ENCODE results near the gene SYT8. TPM values are rescaled to one million over a fixed set of nuclear protein-coding genes. Genes with fewer than 3 reads are reported as not detected.

The SYT8 gene
- total and polyA plus RNA-seq, 2 donors (not counting 1 experiment from before 2014, with no cell fraction given), result not detected

DNA sequence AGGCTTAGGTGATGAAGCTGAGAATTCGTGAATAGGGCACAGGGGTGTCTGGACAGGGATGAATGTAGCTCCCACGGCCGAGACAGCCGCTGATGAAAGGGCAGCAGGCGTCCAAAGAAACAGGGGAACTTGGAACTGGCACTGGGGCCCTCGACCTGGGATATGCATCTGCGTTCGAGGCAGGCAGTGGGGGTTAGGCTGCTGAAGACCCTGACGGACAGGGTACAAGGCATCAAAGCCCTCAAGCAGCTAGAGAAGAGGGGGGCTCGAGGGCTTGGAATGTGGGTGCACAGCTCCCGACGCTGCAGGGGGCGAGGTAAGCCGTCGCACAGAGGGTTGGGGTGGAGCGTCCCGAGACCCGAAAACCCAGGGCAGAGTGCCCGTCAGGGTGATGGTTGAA lies 6.9 kb upstream of the SYT8 start:
- ChIA-PET CTCF (interaction anchor here (0.8 to 10.0 kb wide), 3 partner anchors 135 to 325 kb away, joined by 4 to 394 read pairs (median 4); no protein-coding TSS in a partner anchor), POLR2A (interaction anchor here (0.5 kb wide), 1 partner anchor 898 kb away, joined by 7 read pairs; no protein-coding TSS in a partner anchor)
- Mint-ChIP-seq H3K27me3 (peaks cover 18% of the 10 kb centered on the region), H3K27ac (no peak overlapping the region), H3K4me1 (peaks cover 2% of the 10 kb centered on the region), H3K9me3 (ENCODE audit: insufficient read depth) (no peaks in the 10 kb centered on the region), H3K4me3 (no peak overlapping the region)
- no peaks in the 10 kb centered on the region for H3K9me3 ChIP-seq (ENCODE audit: control extremely low read depth in 1 of 3, control insufficient read depth in 2 of 3, insufficient read depth in 1 of 3, low read length in 2 of 3)
- no peaks in the 10 kb centered on the region for H3K36me3 ChIP-seq (replicated peaks in 1 of 2; ENCODE audit: control extremely low read depth in 1 of 2, control insufficient read depth in 1 of 2, extremely low read depth in 1 of 2, insufficient read depth in 2 of 2, low read length in 1 of 2)
- intact Hi-C loops (cut with micrococcal nuclease), result no loop called here
- no peak overlapping the region for H3K4me3 ChIP-seq (ENCODE audit: control extremely low read depth in 1 of 5, extremely low read depth in 1 of 5, insufficient read depth in 1 of 5, low read depth in 2 of 5, low read length in 4 of 5)
- DNase-seq (no peak), ATAC-seq (ENCODE audit: low read depth) (no peak)
- 85% methylated on average over 19 of the region's 19 CpGs for WGBS (ENCODE audit: insufficient coverage)
- peaks cover 0 to 19% (median 2%) of the 10 kb centered on the region in 4 experiments for H3K27me3 ChIP-seq (replicated peaks in 1 of 4; ENCODE audit: control extremely low read depth in 1 of 4, control insufficient read depth in 3 of 4, insufficient read depth in 4 of 4, low read length in 3 of 4)
- H3K9ac ChIP-seq (ENCODE audit: low read length), result no peak overlapping the region
- no peaks in the 10 kb centered on the region for H3K79me2 ChIP-seq (ENCODE audit: control insufficient read depth, insufficient read depth, low read length)
- H3K4me1 ChIP-seq (ENCODE audit: control insufficient read depth in 2 of 2, insufficient read depth in 2 of 2, low read length in 2 of 2), result peaks cover 0 to 8% of the 10 kb centered on the region in 2 donors
- no peaks in the 10 kb centered on the region for H4K20me1 ChIP-seq (ENCODE audit: control insufficient read depth, insufficient read depth, low read length, poor library complexity, severe bottlenecking)
- H2AFZ ChIP-seq (ENCODE audit: insufficient read depth, low read depth, low read length, poor library complexity, severe bottlenecking), result no peak overlapping the region
- H3K4me2 ChIP-seq (replicated peaks; ENCODE audit: low read depth, low read length, poor library complexity, severe bottlenecking), result no peak overlapping the region
- TF ChIP-seq CTCF (IDR thresholded peaks at IDR 0.05) (no peak), EZH2 (IDR thresholded peaks at IDR 0.05; ENCODE audit: borderline replicate concordance, insufficient read depth, low read depth, low read length, poor library complexity, severe bottlenecking) (no peak)
- H3K27ac ChIP-seq (ENCODE audit: low read length in 2 of 2), result no peak overlapping the region

DNA sequence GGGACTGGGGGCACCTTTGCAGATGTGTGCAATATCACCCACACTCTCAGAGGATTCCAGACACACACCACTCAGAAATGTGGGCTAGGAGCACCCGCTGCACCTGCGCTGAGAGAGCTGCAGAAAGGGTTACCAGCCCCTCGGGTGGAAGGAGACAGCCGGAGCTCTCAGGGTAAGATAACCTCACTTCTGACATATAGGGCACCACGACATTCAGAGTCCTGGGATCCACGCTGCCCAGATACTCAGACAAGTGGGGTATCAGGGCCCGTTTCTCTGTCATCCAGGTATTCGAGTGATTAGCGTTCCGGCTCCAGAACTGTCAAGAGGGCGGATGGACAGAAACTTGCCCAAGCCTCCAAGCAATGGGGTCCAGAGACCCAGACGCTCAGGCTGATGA lies 6.2 kb upstream of the SYT8 start:
- Histone ChIP-seq H3K9me3 (ENCODE audit: control extremely low read depth in 1 of 3, control insufficient read depth in 2 of 3, insufficient read depth in 1 of 3, low read length in 2 of 3) (no peaks in the 10 kb centered on the region), H3K9ac (ENCODE audit: low read length) (no peak overlapping the region), H3K27me3 (replicated peaks in 1 of 4; ENCODE audit: control extremely low read depth in 1 of 4, control insufficient read depth in 3 of 4, insufficient read depth in 4 of 4, low read length in 3 of 4) (peaks cover 0 to 23% (median 4%) of the 10 kb centered on the region in 4 experiments), H3K4me1 (ENCODE audit: control insufficient read depth in 2 of 2, insufficient read depth in 2 of 2, low read length in 2 of 2) (peaks cover 0 to 8% of the 10 kb centered on the region in 2 donors), H4K20me1 (ENCODE audit: control insufficient read depth, insufficient read depth, low read length, poor library complexity, severe bottlenecking) (no peaks in the 10 kb centered on the region), H3K4me2 (replicated peaks; ENCODE audit: low read depth, low read length, poor library complexity, severe bottlenecking) (no peak overlapping the region), H3K4me3 (ENCODE audit: control extremely low read depth in 1 of 5, extremely low read depth in 1 of 5, insufficient read depth in 1 of 5, low read depth in 2 of 5, low read length in 4 of 5) (no peak overlapping the region), H3K36me3 (replicated peaks in 1 of 2; ENCODE audit: control extremely low read depth in 1 of 2, control insufficient read depth in 1 of 2, extremely low read depth in 1 of 2, insufficient read depth in 2 of 2, low read length in 1 of 2) (no peaks in the 10 kb centered on the region), H3K79me2 (ENCODE audit: control insufficient read depth, insufficient read depth, low read length) (no peaks in the 10 kb centered on the region), H3K27ac (ENCODE audit: low read length in 2 of 2) (no peak overlapping the region), H2AFZ (ENCODE audit: insufficient read depth, low read depth, low read length, poor library complexity, severe bottlenecking) (no peak overlapping the region)
- ATAC-seq (ENCODE audit: low read depth) (no peak), DNase-seq (no peak)
- no peak for TF ChIP-seq EZH2 (IDR thresholded peaks at IDR 0.05; ENCODE audit: borderline replicate concordance, insufficient read depth, low read depth, low read length, poor library complexity, severe bottlenecking)
- TF ChIP-seq CTCF (IDR thresholded peaks at IDR 0.05), result no peak
- Mint-ChIP-seq H3K4me1 (peaks cover 2% of the 10 kb centered on the region), H3K27me3 (peaks cover 18% of the 10 kb centered on the region), H3K4me3 (no peak overlapping the region), H3K27ac (no peak overlapping the region), H3K9me3 (ENCODE audit: insufficient read depth) (no peaks in the 10 kb centered on the region)
- WGBS (ENCODE audit: insufficient coverage), result 64% methylated on average over 12 of the region's 12 CpGs
- POLR2A ChIA-PET, result no interaction called here
- CTCF ChIA-PET, result interaction anchor here (1.0 to 10.0 kb wide), 2 partner anchors 136 to 324 kb away, joined by 4 to 394 read pairs; no protein-coding TSS in a partner anchor
- intact Hi-C loops (cut with micrococcal nuclease), result no loop called here

All from B cell (primary cell).